ENCODE results near the gene NME7.
"Not testable (repeated sequence)": the region's sequence is repeated elsewhere in the genome, so short reads cannot be mapped to it uniquely, and the experiment has no call there.

NME7 gene, protein sequence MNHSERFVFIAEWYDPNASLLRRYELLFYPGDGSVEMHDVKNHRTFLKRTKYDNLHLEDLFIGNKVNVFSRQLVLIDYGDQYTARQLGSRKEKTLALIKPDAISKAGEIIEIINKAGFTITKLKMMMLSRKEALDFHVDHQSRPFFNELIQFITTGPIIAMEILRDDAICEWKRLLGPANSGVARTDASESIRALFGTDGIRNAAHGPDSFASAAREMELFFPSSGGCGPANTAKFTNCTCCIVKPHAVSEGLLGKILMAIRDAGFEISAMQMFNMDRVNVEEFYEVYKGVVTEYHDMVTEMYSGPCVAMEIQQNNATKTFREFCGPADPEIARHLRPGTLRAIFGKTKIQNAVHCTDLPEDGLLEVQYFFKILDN

DNA sequence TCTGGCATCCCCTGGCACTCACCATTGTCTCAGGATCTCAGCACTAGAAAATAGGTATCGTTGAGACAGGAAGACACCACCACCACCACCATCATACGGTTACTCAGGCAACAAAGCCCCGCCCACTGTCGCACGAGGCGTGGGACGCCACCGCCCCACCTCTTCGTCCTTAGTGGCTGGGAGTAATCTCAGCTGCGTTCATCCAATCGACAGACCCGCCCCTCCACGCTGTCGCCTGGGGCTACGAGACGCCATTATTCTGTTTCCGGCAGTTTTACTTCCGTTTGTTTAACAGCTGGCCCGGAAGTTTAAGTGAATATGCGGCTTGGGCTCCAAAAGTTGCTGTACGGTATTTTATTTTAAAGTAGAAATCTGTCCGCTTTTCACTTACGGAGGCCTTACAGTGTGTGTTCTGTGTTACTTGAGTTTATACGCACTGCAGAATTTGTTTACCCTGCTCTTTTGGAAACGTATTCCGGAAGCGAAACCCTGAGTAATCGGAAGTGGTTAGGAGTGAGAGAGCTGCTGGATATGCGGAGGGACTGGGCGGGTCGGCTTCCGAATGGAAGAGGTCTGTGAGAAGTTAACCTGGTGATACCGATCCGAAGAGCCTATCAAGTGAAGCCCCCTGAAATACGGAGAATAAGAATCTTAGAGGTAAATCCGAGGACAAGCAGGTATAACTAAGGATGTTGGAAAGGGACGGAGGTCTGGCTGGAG, at the start of gene NME7, which contains the start of gene BLZF1:
Gene NME7, minus strand, starts transcription at position 112 of the 720 bp plus-strand sequence. Its CDS starts 87 bp downstream, at position 25.
Gene BLZF1, plus strand, starts transcription at position 510 of the 720 bp plus-strand sequence. CDS start 1,328 bp downstream, outside the sequence.
- peak; percentile 96 for DNase-seq

DNA sequence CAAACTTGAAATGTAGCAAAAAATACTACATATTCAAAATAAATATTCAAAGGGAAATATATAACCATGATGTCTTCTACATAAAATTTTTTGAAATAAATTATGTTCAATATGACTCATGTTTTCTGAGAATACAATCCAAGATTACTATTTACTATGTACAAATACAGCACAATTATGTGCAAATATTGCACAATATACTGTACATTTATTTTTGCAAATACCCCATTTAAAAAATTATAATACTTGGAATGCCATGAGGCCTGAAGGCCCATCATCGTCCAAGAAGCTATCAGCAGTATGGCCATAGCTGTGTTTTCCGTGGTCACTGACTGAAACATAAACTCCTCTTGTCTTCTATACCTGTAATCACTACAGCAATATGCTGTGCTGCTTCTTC, 47.4 kb upstream of the NME7 start:
- no peak for DNase-seq

DNA sequence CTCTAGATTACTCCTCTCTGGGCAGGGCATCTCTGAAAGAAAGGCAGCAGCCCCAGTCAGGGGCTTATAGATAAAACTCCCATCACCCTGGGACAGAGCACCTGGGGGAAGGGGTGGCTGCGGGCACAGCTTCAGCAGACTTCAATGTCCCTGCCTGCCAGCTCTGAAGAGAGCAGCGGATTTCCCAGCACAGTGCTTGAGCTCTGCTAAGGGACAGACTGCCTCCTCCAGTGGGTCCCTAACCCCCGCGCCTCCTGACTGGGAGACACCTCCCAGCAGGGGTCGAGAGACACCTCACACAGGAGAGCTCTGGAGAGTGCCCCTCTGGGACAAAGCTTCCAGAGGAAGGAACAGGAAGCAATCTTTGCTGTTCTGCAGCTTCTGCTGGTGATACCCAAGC, 40.7 kb upstream of the NME7 start:
- not testable (repeated sequence) for DNase-seq

DNA sequence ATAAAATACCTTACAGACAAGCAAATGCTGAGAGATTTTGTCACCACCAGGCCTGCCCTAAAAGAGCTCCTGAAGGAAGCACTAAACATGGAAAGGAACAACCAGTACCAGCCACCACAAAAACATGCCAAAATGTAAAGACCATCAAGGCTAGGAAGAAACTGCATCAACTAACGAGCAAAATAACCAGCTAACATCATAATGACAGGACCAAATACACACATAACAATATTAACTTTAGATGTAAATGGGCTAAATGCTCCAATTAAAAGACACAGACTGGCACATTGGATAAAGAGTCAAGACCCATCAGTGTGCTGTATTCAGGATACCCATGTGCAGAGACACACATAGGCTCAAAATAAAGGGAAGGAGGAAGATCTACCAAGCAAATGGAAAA, 35.0 kb upstream of the NME7 start:
- not testable (repeated sequence) for DNase-seq

DNA sequence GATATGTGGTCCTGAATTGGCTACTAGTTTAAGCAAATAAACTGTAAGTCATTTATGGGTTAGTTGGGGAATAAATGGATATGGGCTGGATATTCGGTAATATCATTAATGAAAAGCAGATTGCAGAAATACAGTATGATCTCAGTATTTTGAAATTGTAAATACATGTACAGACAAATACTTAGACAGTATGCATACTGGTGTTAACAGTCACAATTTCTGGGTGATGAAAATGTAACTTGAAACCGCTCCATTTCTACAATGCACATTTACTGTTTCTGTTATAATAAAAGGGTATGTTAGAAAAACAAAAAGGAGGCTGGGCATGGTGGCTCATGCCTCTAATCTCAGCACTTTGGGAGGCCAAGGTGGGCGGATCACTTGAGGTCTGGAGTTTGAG, 28.4 kb upstream of the NME7 start:
- peak; percentile 9 for DNase-seq

DNA sequence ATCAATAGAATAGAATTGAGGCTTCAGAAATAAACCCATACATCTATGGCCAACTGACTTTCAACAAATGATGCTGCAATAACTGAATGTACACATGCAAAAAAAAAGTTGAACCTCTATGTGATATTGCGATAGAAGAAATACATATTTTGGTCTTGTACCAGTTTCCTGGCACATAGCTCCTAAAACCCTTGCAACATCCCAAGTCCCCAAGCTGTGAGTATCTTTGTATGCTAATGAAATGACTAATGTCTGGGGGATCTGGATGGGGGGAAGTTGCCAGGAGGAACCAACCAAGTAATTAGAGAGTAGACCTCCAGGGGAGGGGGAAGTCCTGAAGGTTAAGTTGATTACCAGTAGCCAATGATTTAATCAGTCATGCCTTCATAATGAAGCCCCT, 24.8 kb upstream of the NME7 start:
- peak; percentile 2 for DNase-seq

DNA sequence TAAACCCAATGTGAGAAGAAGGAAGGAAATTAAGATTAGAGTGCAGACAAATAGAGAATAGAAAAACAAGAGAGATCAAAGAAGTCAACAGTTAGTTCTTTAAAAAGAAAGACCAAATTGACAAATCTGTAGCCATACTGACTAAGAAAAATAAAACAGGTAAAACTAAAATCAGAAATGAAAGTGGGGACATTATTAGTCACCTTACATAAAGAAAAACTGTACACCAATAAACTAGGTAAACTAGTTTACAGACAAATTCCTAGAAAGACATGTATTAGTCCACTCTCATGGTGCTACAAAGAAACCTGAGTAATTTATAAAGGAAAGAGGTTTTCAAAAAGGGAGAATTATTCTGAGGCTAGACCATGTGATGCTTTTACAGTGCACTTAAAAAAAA, 22.7 kb upstream of the NME7 start:
- no peak for DNase-seq

DNA sequence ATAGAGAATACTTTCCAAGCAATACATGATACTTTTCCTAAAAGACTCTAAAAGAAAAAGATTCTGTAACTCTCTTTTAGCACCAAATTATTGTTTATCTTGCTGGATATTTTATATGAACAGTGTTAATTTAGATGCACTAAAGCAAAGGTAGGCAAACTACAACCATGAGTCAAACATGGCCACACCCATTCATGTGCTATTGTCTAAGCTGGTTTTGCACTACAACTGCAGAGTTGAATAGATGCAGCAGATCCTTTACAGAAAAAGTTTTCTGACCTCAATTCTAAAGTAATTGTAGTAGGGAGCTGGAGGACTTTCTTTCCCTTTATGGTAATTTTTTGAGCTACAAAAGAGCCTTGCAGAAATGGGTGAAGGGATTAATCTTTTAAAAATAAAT, 19.8 kb upstream of the NME7 start:
- DNase-seq, result no peak

DNA sequence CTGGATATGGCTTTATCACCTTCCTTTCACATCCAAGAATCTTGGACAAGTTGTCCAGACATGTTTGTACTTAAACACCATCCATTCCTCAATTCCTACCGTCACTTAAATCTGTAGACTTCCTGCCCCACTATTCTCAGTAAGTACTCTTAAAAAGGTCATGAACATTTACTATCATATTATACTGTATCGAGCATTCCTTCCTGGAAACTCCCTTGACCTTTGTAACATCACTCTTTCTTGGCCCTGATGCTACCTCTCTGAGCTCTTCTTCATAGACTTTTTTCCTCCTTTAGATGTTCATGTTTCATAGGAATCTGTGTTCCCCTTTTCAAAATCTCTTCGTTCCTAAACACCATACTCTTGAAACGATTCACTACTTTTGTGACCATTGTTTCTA, 15.9 kb upstream of the NME7 start:
- DNase-seq, result no peak

DNA sequence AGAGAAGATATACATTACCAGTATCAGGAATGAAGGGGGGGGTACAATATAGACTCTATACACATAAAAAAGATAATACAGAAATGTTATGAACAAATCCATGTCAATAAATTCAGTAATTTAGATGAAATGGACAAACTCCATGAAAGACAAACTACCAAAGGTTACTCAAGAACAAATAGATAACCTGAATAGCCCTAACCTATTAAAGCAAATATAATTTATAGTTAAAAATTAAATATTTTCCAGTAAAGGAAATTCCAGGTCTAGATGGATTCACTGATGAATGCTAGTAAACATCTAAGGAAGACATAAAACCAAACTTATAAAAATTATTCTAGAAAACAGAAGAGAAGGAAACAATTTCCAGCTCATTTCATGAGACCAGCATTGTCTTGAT, 13.6 kb upstream of the NME7 start:
- no peak for DNase-seq

DNA sequence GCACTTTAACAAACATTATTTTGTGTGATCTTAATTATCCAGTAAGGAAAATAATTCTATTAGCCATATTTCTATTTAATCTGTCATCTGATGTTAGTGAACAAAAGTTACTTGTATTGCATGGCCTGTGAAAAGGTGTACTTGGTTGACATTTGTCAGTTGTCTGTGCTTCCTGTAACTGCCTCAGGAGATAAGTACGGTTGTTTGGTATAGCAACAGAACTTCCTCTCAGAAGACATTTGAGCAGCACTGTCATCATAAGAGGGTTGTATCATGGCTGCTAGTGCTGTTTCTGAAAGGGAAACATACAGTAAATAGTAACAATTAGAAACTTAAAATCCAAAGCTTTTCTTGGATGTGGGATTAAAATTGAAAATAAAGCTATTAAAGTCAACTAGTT, 3.8 kb upstream of the NME7 start:
- DNase-seq, result no peak

DNA sequence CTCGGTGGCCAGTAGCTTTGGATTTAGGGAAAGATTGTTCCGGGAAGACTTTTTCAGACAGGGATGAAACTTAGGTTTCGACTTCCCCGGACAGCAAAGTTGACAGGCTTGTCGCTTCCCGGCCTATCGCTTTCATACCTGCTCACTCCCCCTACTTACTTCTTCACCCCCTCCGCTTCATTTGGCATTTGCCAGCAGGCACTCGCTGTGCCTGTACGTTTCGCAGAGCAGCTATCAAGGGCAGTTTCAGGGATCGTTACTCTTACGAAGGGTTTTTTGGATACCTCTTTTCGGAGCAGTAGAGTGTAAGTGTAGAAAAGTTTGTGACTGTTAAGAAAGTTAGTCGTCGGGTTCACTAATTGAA, 791 bp upstream of the NME7 start:
- no peak for DNase-seq

DNA sequence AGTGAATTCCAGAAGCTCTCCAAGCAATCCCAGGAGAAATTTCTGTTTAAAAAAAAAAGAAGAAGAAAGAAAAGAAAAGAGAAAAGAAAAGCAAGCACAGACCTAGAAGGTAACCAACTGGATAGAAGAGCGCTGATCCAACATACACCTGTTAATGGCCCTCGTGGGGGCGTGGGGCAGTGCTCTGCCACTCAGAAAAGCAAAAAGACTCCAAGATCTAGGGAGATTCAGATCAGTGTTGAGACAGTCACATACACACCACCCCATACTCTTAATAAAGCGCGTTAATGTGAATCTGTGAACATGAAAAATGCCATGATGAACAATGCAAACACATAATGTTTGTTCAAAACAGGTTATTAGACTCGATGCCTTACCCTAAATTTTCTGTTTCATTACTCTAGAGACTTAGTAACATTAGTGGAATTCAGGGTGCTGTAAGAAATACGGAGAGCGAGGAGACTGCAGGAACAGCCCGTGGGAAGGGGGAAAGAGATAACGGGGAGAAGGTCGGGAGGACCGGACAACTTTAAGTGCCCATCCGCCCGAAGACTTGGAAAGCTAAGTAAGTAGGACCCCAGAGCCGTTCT, 406 bp downstream of the NME7 start:
- DNase-seq, result no peak

DNA sequence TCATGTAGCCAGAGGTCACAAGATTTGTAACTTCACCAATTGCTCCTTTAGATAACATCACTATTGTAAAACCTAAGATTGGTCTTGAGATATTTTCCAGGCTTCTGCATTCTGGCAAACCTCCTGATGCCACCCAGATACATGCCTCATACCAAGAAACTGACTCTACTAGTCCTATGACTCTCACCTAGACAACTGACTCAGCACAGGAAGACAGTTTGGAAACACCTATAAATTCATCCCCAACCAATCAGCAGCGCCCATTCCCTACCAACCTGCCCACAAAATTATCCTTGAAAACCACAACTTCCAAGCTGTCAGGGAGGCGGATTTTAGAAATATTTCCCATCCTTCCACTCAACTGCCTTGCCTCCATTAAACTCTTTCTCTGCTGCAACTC, 2.6 kb downstream of the NME7 start:
- no peak for DNase-seq

DNA sequence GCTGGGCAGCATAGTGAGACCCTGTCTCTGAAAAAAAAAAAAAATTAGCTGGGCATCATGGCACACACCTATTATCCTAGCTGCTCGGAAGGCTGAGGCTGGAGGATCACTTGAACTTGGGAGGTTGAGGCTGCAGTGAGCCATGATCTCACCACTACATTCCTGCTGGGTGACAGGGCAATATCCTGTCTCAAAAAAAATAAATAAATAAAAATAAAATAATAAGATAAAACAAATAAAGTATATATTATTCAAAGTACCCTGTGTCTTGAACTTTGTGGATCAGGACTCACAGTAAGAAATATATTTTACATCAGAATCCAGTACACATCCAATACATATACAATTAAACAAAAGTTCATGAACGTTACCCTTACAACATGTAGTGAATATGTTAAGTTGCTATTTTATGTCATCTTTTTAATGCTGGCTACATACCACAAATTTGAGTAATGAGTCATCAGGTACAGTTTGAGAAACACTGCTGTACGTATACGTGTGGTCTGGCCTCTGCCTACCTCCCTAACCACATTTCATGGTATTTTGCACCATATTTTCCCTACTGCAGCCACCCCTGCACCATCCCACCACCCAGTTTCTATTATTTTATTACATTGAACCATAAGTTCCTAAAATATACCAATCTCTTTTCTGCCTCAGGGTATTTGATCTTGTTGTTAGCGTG, 4.4 kb downstream of the NME7 start:
- peak; percentile 93 for DNase-seq

DNA sequence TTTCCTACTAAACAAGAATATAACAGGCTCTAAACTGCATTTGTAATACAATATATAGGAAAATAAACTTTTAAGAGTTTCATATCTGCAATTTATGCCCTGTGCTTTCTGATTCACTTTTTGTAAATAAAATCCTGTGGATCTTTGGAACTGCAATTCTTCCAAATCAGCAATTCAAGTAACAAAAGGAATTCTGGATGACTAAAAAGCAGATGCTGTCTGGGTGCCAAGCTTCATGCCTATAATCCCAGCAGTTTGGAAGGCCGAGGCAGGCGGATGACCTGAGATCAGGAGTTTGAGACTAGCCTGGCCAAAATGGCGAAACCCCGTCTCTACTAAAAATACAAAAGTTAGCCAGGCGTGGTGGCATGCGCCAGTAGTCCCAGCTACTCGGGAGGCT, 6.3 kb downstream of the NME7 start:
- DNase-seq, result peak; percentile 23

DNA sequence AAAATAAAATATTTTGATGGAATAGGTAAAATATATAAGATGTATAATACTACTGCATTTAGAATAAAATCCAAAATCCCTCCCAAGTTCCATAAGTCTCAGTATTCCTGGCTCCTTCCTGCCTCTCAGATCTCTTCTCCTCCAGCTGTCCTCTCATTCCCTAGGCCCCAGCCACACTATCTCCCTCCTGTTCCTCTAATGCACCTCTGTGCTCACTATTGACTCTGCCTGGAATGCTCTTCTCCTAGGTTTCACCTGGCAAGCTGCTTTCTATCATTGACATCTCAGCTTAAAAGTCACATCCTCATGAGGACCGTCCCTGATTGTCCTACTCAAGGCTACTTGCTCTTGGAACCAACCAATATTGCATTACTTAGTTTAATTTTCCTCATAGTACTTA, 7.2 kb downstream of the NME7 start:
- no peak for DNase-seq

DNA sequence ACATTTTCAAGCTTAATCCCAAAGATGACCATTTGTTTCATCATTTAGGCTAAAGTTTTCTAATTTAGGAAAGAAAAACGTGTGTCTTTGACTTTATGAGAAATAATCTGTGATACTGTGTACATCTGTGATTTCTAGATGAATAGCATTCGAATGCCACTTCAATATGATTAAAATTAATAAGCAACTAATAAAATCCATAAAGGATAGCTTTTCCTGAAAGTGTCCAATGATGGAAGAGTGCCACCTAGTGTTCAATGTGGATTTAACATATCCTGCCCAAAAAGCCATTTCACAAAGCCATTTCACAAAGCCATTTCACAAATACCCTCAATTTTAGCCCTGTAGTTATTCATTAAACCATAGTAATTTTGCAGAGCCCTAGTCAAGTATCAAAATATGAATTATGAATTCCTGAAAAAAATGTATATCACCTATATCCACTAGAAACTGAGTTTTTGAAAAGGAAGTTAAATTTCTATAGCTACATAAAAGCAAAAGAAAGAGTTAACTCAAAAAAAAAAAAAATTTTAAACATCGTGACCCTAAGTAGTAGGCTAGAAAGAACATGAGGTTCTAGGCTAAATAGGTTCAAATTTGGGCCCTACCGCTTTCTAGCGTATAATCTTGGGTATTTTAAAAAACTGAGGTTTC, 19.1 kb downstream of the NME7 start:
- peak; percentile 49 for DNase-seq

DNA sequence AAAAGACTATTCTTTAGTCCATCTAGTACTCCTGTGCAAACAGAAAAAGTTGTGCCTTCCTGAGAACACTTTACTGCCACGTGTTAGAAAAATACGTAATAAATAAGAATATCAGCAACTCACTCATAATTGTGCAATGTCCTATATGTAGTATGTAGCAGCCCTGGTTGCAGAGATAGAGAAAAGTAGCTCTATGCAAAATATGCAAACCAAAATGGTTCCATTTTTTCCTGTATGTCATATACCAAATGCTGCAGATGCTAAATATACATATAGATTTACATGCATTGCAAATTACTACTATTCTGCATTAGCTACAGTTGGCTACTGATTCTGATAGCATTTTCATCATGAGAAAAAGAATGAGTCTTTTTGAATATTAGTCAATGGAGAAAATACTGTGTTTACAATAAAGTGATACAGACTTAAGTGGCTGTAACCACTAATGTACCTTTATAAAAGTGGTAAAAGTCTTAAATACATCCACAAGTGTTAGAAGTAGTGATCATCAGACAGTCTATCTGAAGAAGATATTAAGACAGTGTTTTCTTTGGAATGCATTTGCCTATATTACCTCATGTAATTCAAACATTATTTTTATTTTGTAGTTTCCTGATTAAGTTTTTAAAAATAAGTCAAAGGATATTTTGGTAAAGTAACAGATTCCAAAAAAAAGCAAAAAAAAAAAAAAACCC, 19.8 kb downstream of the NME7 start:
- DNase-seq, result no peak

DNA sequence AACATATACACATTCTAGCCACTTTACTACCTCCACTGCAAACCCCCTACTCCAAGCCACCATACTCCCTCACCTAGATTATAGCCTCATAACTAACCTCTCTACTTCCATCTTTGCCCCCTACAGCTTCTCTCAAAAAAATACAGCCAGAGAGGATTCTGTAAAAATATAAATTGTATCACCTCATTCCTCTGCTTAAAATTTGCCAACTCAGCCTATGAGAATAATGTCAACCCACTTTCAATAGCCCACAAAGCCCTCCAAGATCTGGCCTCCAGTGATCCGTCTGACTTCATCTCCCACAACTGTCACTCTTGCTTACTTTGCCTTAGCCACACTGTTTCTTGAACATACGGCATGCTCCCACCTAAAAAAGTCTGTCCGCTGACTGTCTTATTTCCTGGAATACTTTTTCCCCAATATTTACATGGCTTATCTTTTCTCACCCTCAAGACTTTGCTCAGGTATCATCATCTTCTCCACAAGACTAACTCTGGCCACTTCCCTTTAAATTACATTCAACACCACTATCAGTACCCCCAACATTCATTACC, 21.5 kb downstream of the NME7 start:
- no peak for DNase-seq

DNA sequence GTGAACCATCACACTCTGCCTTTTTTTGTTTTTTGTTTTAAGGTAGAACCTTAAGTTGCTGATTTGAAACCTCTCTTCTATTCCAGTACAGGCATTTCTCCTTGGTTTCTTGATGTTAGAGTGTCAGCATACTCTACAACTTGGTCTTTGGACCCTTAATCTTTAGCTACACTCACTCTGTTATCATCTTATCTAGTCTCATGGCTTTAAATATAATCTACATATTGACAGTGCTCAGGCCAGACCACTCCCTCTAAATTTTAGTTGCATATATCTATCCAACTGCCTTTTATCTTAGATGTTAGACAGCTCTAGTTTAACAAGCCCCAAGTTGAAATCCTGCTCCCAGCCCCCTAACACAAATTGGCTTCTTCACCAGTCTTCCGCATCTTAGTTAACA, 22.1 kb downstream of the NME7 start:
- no peak for DNase-seq

DNA sequence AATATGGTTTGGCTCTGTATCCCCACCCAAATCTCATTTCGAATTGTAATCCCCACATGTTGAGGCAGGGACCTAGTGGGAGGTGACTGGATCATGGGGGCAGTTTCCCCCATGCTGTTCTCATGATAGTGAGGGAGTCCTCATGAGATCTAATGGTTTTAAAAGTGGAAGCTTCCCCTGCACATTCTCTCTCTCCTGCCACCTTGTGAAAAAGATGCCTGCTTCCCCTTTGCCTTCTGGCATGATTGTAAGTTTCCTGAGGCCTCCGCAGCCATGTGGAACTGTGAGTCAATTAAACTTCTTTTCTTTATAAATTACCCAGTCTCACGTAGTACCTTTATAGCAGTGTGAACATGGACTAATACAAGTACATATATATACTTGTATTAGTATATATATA, 25.5 kb downstream of the NME7 start:
- DNase-seq, result not testable (repeated sequence)
